Neural progenitor cell (in vitro differentiated cells): ENCODE measurements around the gene ERC2. TPM values are rescaled to one million over a fixed set of nuclear protein-coding genes. Genes with fewer than 3 reads are reported as not detected.
A peak's percentile ranks its signal among the peaks of the same experiment; 100 is the strongest.

Experiments used
- DNase-seq: peaks from one replicate; pipeline ENCODE4 v3.0.0-alpha.2; 2016; ENCODE audit warnings: low spot score
- H2AFZ ChIP-seq: fragments of 200-600 bp; sonication (generic); replicated peaks from 2 replicates; pipeline ENCODE4 v1.6.1; 2016; ENCODE audit warnings: antibody characterized with exemption
- H3F3A ChIP-seq: fragments of 200-600 bp; sonication (generic); 2 replicates; pipeline ENCODE4 v1.6.1; 2016; ENCODE audit warnings: antibody characterized with exemption, low read depth
- H3K27ac ChIP-seq: fragments of 200-600 bp; sonication (generic); 2 replicates; pipeline ENCODE4 v1.5.1; 2016; ENCODE audit warnings: mild to moderate bottlenecking
- H3K27me3 ChIP-seq: fragments of 200-600 bp; sonication (generic); 2 replicates; pipeline ENCODE4 v1.6.1; 2016; ENCODE audit warnings: mild to moderate bottlenecking, moderate library complexity
- H3K36me3 ChIP-seq: fragments of 200-600 bp; sonication (generic); 2 replicates; pipeline ENCODE4 v1.5.1; 2016
- H3K4me1 ChIP-seq: fragments of 200-600 bp; sonication (generic); 2 replicates; pipeline ENCODE4 v1.6.1; 2016; ENCODE audit warnings: mixed run types
- H3K4me2 ChIP-seq: fragments of 200-600 bp; sonication (generic); 2 replicates; pipeline ENCODE4 v1.6.1; 2016
- H3K4me3 ChIP-seq: fragments of 200-600 bp; sonication (generic); 2 replicates; pipeline ENCODE4 v1.5.1; 2016
- H3K79me2 ChIP-seq: fragments of 200-600 bp; sonication (generic); 2 replicates; pipeline ENCODE4 v1.6.1; 2016; ENCODE audit warnings: low read depth
- H3K9ac ChIP-seq: fragments of 200-600 bp; sonication (generic); 2 replicates; pipeline ENCODE4 v1.6.1; 2016
- H3K9me3 ChIP-seq: fragments of 200-600 bp; sonication (generic); 2 replicates; pipeline ENCODE4 v1.5.1; 2016; ENCODE audit warnings: low read depth
- H4K20me1 ChIP-seq: fragments of 200-600 bp; sonication (generic); 2 replicates; pipeline ENCODE4 v1.6.1; 2016; ENCODE audit warnings: low read depth
- H3K27ac Mint-ChIP-seq: 3 replicates; pipeline ENCODE4 v1.8.0; 2021; ENCODE audit warnings: mixed read lengths
- H3K27me3 Mint-ChIP-seq: 2 replicates; pipeline ENCODE4 v1.8.0; 2022; ENCODE audit warnings: low read depth, mild to moderate bottlenecking, inconsistent platforms, moderate library complexity, mixed read lengths; ENCODE audit not compliant: insufficient read depth
- H3K36me3 Mint-ChIP-seq: 3 replicates; pipeline ENCODE4 v1.8.0; 2021; ENCODE audit warnings: mixed read lengths
- H3K4me1 Mint-ChIP-seq: 3 replicates; pipeline ENCODE4 v1.8.0; 2021; ENCODE audit warnings: mixed read lengths
- H3K4me3 Mint-ChIP-seq: 3 replicates; pipeline ENCODE4 v1.8.0; 2021; ENCODE audit warnings: mild to moderate bottlenecking, moderate library complexity, mixed read lengths
- H3K9me3 Mint-ChIP-seq: 3 replicates; pipeline ENCODE4 v1.8.0; 2020; ENCODE audit warnings: mixed read lengths
- CTCF ChIP-seq: fragments of 200-600 bp; sonication (generic); IDR thresholded peaks from 2 replicates; pipeline ENCODE4 v1.5.1; 2017; ENCODE audit warnings: antibody characterized with exemption, mild to moderate bottlenecking
- EZH2 ChIP-seq: fragments of 200-600 bp; sonication (generic); IDR thresholded peaks from 2 replicates; pipeline ENCODE4 v1.6.1; 2017; ENCODE audit warnings: antibody characterized with exemption, mild to moderate bottlenecking, moderate library complexity
- EZH2phosphoT487 ChIP-seq: fragments of 200-600 bp; sonication (generic); IDR thresholded peaks from 2 replicates; pipeline ENCODE4 v1.6.1; 2017; ENCODE audit warnings: antibody characterized with exemption
- total RNA-seq: library from RNA; depleted of rRNA; stranded (reverse); fragments of >200 nt; gene quantifications from 2 replicates; pipeline ENCODE4 v1.2.3, GENCODE V29; 2015; ENCODE audit warnings: low replicate concordance

The ERC2 gene
- total RNA-seq, 1 donor from 2014 or later: 24.8 TPM

- H3K27ac Mint-ChIP-seq: no peak overlapping the region
- Histone ChIP-seq H3K27ac (no peak overlapping the region), H3F3A (no peaks in the 10 kb centered on the region), H3K79me2 (no peaks in the 10 kb centered on the region), H3K36me3 (no peaks in the 10 kb centered on the region), H3K9me3 (no peaks in the 10 kb centered on the region), H3K4me3 (no peak overlapping the region), H3K4me1 (peaks cover 6% of the 10 kb centered on the region), H4K20me1 (no peaks in the 10 kb centered on the region), H2AFZ (no peak overlapping the region), H3K4me2 (no peak overlapping the region), H3K9ac (no peak overlapping the region), H3K27me3 (no peaks in the 10 kb centered on the region)
- TF ChIP-seq EZH2: no peak
- TF ChIP-seq EZH2phosphoT487: no peak
- TF ChIP-seq CTCF: peak; percentile 34
- no peak for DNase-seq
- peaks cover 2% of the 10 kb centered on the region for H3K27me3 Mint-ChIP-seq
- no peaks in the 10 kb centered on the region for H3K9me3 Mint-ChIP-seq
- H3K4me3 Mint-ChIP-seq: no peak overlapping the region
- peaks cover 47% of the 10 kb centered on the region for H3K4me1 Mint-ChIP-seq
- H3K36me3 Mint-ChIP-seq: no peaks in the 10 kb centered on the region
Observed at GRCh38 chr3:55720614-55721013, 747.7 kb downstream of the ERC2 start.

DNA sequence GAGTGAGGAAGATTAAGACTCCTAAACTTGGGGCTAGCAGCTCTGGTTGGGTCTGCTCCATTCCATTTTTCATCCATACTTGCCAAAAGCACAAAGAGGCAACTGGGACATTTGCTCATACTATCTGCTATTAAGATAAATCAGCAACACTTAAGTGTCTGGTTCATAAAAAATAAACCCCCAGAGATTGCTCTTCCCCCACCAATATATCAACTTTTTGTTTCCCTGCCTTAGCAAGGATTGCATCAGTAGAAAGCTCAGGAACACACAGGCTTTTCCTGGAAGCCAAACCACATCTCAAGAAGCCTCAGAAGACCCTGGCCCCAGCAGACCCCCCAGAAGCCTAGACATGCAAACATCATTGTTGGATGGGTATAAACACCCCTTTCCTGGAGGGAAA lies 748.8 kb downstream of the ERC2 start:
- Mint-ChIP-seq H3K36me3 (no peaks in the 10 kb centered on the region), H3K27me3 (peaks cover 2% of the 10 kb centered on the region), H3K4me3 (no peak overlapping the region), H3K27ac (no peak overlapping the region), H3K4me1 (peaks cover 38% of the 10 kb centered on the region), H3K9me3 (no peaks in the 10 kb centered on the region)
- TF ChIP-seq EZH2phosphoT487 (no peak), CTCF (no peak), EZH2 (no peak)
- H3K27me3 ChIP-seq: no peaks in the 10 kb centered on the region
- H3K9ac ChIP-seq: no peak overlapping the region
- no peaks in the 10 kb centered on the region for H3F3A ChIP-seq
- H3K36me3 ChIP-seq: no peaks in the 10 kb centered on the region
- H3K4me3 ChIP-seq: no peak overlapping the region
- no peaks in the 10 kb centered on the region for H3K79me2 ChIP-seq
- H3K27ac ChIP-seq: no peak overlapping the region
- no peak for DNase-seq
- no peaks in the 10 kb centered on the region for H3K9me3 ChIP-seq
- no peak overlapping the region for H3K4me2 ChIP-seq
- no peak overlapping the region for H2AFZ ChIP-seq
- no peaks in the 10 kb centered on the region for H4K20me1 ChIP-seq
- peaks cover 6% of the 10 kb centered on the region for H3K4me1 ChIP-seq

DNA sequence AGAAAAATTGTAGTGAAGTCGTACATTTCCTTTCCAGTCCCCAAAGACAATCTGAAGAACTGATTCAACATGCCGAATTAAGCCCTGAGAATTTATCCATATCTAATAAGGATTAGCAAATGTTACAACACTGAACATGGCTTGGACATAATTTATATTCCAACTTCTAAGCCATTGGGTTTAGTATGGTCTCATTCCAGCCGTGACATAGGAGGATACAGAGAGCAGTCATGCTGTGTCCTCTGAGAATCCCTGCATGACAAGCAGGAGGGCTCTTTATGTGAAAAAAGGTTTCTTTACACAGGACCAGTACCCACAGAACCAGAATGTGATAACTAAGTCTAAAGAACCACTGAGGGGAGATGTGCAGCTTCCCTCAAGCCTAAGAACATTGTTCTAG lies 749.3 kb downstream of the ERC2 start:
- Mint-ChIP-seq H3K27me3 (peaks cover under 1% of the 10 kb centered on the region), H3K4me1 (peaks cover 36% of the 10 kb centered on the region), H3K4me3 (no peak overlapping the region), H3K9me3 (no peaks in the 10 kb centered on the region), H3K27ac (no peak overlapping the region), H3K36me3 (no peaks in the 10 kb centered on the region)
- TF ChIP-seq EZH2phosphoT487: no peak
- TF ChIP-seq CTCF: no peak
- no peak for TF ChIP-seq EZH2
- no peaks in the 10 kb centered on the region for H3K9me3 ChIP-seq
- H3K27me3 ChIP-seq: no peaks in the 10 kb centered on the region
- no peaks in the 10 kb centered on the region for H3K79me2 ChIP-seq
- H4K20me1 ChIP-seq: no peaks in the 10 kb centered on the region
- H3K9ac ChIP-seq: no peak overlapping the region
- no peak overlapping the region for H3K4me3 ChIP-seq
- no peaks in the 10 kb centered on the region for H3F3A ChIP-seq
- H3K27ac ChIP-seq: no peak overlapping the region
- no peak overlapping the region for H3K4me2 ChIP-seq
- DNase-seq: no peak
- no peak overlapping the region for H2AFZ ChIP-seq
- H3K4me1 ChIP-seq: peaks cover 6% of the 10 kb centered on the region
- H3K36me3 ChIP-seq: no peaks in the 10 kb centered on the region

GRCh38 chr3:55718521-55718921 lies 749.7 kb downstream of the ERC2 start:
- no peaks in the 10 kb centered on the region for H3K36me3 Mint-ChIP-seq
- Histone ChIP-seq H3K4me2 (no peak overlapping the region), H3K9ac (no peak overlapping the region)

More at GRCh38 chr3:55718521-55718921, 749.7 kb downstream of the ERC2 start:
- H3K36me3 ChIP-seq: no peaks in the 10 kb centered on the region
- no peaks in the 10 kb centered on the region for H3F3A ChIP-seq
- Mint-ChIP-seq H3K27ac (no peak overlapping the region), H3K4me1 (peaks cover 31% of the 10 kb centered on the region), H3K9me3 (no peaks in the 10 kb centered on the region), H3K4me3 (no peak overlapping the region), H3K27me3 (no peaks in the 10 kb centered on the region)
- H3K27me3 ChIP-seq: no peaks in the 10 kb centered on the region
- H3K9me3 ChIP-seq: no peaks in the 10 kb centered on the region
- no peak overlapping the region for H3K4me3 ChIP-seq
- no peak overlapping the region for H2AFZ ChIP-seq
- TF ChIP-seq EZH2: no peak
- no peak for TF ChIP-seq EZH2phosphoT487
- no peak for TF ChIP-seq CTCF
- H3K27ac ChIP-seq: no peak overlapping the region
- H3K79me2 ChIP-seq: no peaks in the 10 kb centered on the region
- H3K4me1 ChIP-seq: peaks cover 6% of the 10 kb centered on the region
- no peaks in the 10 kb centered on the region for H4K20me1 ChIP-seq
- no peak for DNase-seq
